Inferior parietal cortex (tissue), 1 donor: Measurements from ENCODE around the gene ZFPM1.
"Not testable (repeated sequence)": the region's sequence is repeated elsewhere in the genome, so short reads cannot be mapped to it uniquely, and the experiment has no call there.

Source experiments
- DNase-seq: peaks from one replicate; pipeline ENCODE4 v3.0.0-alpha.2; 2016; ENCODE audit errors: extremely low spot score

The ZFPM1 gene

DNA sequence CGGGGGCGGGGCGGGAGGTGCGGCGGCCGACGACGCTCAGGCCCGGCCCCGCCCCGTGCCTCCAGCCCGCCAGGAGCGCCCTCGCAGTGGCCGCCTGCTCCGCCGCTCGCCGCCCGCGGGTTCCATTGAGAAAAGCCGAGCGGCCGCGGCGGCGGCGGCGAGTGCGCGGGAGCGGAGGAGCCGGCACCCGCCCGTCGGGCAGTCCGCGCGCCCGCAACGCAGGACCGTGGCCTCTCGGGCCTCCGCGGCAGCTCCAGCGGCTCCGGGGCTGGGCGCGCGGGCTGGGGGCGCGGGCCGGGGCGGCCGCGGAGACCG lies at the start of gene ZFPM1:
ZFPM1 (plus strand) TSS at position 64 of the 315 bp plus-strand sequence. CDS start 359 bp downstream, outside the sequence.
- DNase-seq = no peak

DNA sequence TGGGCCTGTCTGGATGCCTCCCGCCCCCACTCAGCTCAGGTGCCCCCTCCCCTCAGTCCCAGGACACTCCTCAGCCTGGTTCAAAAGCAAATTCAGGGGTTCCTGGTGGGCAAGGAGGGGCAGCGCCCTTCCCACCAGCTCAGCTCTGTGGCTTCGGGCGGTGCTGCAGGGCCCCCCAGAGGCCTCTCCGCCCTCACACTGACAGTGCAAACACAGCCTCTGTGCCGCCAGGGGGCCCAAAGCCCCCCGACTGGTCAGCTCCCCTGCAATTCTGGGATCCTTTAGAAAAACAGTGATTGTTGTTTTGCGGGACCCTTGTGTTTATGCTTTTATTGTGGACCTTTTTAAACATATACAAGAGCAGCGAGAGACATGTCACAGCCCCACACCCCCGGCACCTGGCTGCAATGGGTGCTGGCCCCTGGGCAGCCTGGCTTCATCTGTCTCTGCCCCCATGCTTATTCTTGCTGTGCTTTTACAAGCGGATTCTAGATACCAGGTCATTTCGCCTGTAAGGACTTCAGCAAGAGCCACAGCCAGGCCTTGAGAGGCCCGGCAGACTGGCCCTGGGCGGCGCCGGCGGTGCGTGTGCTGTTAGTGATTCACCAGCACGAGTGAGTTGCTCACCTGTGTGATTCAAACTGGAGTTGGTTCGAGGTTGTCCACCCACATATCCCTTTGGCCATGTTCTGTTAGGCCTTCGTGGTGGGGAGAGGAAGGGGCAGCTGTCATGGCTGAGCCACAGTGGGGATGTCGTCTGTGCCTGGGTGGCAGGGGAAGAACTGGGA lies 49.1 kb upstream of the ZFPM1 start:
- DNase-seq = no peak

DNA sequence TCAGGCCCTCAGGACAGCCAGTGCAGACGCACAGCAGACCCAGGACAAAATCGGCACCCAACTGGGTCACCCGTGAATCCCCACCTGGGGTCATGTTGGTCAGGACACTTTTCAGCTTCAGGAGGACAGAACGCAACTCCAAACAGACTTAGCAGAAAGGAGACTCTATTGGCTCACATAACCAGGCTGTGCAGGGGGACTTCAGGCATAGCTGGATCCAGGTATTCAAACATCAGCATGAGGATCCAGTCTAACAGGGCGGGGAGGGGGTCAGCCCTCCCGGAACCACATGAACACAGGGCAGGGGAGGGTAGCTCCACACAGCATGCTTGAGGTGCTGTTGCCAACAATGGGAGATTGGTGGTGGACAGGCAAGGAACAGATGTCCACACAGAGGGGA lies 48.3 kb upstream of the ZFPM1 start:
- no peak for DNase-seq

DNA sequence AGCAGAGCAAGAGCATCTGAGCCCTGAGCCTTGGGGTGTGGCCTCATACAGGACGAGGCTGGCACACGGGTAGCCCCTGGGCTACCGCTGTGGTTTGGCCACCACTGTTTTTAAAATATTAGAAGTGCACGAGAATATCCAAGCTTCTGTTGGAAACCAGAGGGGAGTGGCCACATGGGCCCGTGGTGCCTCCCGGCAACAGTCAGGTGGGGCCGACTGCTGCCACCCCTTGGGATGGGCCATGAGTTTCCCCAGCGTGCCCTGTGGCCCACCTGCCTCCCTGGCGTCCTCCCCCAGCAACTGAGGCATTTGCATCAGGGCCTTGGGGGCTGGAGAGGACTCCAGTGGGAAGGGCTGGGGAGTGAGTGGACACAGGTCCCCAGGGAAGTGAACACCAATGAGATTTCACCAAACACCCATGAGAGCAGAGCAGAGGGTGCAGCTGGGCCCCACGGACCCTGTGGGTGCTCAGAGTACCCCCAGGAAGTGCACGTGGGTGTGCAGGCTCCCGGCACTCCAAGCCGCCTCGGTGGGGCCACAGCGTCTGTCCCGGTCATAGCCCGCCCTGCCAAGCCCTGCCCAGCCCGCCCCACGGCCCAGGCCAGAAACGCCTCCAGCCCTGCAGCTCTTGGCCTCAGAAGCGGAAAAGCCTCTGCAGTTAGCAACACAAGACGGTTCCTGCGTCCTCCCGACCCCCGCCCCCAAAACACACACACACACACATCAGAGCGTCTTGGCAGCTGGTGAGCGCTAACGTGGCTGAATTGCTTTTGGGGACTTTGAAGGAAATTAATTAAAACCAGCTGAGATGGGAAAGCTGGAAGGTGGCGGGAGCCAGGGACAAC lies 47.6 kb upstream of the ZFPM1 start:
- DNase-seq = no peak

DNA sequence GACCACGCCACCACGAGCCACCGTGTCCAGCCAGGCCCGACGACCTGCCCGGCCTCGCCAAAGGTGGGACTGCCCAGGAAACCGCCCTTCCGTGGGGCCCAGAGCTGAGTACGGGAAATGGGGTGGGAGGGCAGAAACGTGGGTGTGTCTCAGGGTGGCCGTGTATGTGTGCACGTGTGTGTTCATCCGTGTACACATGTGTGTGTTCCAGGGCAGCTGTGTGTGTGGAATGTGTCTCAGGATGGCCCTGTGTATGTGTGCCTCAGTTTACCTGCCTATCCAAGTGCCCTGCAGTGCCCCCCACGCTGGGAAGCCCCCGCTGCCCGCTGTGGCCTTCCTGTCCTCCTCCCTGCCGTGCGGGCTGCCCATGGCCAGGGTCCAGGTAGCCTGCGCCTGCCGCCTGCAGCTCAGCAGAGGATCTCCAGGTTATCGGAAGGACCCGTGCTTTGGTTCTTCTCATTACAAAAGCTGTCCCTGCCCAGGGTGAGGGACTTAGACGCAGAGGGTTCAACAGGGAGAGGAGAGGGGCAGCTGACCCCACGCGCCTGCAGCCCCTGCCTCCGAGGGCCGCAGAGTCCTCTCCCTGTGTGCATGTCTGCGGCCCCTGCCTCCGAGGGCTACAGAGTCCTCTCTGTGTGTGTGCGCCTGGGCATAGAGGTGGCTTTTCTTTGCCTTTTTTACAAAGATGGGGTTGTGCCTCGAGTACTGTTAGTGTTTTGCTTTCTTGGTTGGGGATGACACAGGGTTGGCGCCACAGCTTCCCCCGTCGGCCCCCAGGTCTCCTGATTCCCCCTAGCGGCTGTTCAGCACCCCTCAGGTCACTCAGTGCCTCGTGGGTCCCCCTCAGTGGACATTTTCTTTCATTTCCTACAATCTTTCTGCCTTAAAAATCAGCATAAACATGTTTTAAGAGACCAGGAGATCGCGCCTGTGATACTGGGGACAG lies 46.7 kb upstream of the ZFPM1 start:
- no peak for DNase-seq

DNA sequence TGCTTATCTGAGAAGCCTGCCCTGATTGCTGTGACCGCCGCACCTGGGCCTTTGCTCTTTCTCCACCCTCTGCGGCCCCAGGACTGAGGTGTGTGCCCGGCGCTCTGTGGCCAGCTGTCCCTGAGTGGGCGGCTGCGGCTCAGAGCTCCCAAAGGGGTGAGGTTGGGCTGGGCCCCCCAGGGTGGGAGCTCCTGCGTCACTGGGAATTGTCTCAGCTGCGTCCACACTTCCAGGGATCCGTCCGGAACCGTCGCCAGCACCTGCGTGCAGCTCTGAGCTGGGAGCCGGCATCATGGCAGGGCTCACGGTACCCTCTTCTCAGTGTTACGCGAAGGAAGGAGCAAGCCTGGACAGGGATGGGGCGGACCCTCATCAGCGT lies 46.0 kb upstream of the ZFPM1 start:
- DNase-seq = no peak

DNA sequence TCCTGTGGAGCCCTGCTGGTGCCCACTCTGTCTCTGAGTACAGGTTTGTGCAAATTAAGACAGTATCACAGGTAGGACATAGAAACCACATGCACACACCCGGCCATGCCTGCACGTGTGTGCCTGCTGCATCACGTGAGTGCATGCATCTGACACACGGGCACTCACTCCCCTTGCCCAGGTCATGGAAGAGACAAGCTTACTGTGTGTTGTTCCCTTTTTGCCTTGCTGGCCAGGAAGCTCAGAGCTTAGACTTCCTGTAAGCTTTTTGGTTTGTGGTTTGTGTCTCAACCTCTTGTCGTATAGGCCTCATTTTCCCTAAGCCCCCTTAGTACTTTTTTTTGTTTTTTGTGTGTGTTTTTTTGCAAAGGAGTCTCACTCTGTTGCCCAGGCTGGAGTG lies 45.3 kb upstream of the ZFPM1 start:
- DNase-seq = no peak

DNA sequence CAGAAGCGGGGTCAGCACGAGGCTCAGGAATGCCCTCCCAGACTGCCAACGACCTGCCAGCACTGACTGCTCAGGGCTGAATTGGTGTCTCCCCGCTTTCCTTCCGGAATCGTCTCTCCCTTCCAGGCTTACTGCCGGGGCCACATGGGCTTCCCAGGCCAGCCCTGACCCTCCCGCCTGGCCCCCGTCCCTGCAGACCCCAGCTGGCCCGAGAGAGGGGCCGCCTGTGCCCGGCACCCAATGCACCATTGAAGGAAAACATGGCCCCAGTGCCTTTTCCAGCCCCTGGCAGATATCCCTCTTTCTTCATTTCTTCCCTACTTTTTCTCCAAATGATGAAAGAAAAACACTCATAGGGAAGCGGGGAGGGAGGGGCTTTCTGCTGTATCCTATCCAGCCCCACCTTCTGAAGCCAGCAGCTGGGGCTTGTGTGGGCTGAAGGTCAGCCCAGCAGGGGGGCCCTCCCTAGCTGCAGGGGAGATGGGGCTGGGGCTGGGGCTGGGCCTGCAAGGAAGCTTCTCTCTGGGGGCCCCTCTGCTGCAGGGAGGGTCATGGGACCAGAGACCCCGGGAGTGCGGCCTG lies 44.4 kb upstream of the ZFPM1 start:
- DNase-seq = no peak

DNA sequence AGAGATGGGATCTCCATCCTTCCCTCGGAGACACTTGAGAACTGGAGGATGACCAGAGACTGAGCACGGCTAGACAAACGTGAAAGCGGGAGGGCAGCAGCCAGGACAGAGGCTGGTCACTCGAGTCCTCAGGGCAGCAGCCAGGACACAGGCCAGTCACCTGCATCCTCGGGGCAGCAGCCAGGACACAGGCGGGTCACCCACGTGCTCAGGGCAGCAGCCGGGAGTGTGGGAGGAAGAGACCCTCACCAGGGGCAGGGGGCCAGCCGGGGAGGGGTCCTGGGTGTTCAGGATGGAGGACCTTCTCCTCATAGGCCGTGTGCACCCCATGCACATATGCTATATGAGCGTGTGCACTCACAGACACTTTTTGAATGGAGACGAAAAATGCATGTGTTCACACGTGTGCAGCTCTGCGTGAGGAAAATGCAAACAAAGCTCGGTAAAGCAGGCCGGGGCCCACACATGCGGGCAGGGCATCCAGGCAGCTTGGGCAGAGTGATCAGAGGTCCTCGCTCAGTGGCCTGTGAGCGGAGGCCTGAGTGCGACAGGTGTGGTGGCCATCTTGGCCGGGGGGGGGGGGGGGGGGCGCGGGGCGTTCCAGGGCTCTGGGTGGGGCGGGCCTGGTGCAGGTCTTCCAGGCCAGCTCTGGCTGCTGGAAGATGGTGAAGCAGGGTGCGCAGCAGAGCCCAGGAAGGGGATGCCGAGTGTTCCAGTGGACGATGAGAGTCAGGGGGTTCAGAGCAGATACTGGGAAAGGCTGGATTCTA lies 43.6 kb upstream of the ZFPM1 start:
- DNase-seq = no peak

DNA sequence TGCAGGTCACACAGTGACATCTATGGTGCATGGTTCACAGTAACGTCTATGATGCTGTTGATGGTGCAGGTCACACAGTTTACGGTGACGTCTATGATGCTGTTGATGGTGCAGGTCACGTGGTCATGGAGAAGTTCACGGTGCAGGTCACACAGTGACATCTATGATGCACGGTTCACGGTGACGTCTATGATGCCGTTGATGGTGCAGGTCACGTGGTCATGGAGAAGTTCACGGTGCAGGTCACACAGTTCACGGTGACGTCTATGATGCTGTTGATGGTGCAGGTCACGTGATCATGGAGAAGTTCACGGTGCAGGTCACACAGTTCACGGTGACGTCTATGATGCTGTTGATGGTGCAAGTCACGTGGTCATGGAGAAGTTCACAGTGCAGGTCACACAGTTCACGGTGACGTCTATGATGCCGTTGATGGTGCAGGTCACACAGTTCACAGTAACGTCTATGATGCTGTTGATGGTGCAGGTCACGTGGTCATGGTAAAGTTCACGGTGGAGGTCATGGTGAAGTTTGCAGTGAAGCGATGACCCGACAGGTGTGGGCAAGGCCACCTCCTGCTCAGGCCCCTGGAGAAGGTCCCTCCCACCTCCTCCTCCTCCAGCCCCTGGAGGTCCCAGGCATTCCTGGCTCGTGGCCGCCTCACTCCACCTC lies 42.6 kb upstream of the ZFPM1 start:
- not testable (repeated sequence) for DNase-seq

DNA sequence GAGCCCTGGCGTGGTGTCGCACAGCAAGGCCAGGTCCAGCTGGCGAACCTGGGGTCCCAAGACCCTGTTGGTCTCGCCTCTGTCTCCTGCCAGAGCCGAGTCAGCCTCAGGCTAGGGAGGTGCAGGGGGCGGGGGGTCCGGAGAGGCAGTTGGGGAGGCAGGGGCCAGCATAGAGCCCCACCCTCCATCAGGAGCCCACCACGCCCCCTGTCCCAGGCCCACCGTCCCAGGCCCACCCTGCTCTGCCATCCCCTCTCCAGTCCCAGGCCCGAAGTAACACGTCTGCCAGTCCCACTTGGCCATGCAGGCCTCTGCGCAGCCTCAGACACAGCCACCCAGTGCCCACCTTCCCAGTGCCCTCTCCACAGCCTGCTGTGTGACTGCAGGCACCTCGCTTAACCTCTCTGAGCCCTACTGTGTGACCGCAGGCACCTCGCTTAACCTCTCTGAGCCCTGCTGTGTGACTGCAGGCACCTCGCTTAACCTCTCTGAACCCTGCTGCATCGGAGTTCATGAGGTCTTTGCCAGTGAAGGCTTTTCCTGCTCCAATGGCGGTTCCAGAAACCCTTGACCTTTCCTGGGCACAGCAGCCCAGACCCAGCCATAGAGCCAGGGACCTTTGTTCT lies 41.0 kb upstream of the ZFPM1 start:
- DNase-seq = no peak

DNA sequence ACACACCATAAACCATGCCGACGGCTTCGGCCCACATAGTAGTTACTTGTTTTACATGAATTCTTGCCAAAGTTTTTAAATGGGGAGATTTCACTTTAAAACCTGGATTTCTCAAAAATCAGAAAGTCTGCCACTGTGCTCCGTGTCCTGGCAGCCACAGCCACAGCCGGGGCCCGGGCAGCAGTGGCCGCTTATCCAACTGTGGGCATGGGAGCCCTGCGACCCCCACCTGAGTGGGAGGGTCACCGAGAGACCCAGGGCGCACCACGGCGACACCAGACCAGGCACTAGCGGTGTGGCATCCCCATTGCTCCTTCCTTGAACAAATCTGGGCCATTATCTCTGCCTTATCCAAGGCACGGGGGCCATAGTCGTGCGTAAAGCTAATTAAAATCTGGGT lies 40.3 kb upstream of the ZFPM1 start:
- DNase-seq = no peak

DNA sequence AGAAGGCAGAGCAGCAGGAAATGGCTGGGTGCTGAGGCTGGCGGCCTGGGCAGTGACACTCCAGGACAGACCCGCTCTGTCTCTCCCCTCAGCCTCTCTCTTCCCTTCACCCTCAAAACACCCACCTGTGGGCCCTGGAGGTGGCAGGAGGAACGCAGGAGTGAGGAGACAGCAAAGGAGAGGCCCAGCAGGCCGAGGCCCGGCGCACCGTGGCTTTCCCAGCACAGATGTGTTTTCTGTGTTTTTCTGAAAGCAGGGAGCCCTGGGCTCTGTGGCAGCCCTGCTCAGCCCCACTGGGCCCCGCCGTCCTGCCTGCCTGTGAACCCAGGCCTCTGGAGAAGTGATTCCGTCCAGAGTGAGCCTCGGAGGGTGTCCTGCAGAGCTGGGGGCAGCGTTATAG lies 39.8 kb upstream of the ZFPM1 start:
- no peak for DNase-seq

DNA sequence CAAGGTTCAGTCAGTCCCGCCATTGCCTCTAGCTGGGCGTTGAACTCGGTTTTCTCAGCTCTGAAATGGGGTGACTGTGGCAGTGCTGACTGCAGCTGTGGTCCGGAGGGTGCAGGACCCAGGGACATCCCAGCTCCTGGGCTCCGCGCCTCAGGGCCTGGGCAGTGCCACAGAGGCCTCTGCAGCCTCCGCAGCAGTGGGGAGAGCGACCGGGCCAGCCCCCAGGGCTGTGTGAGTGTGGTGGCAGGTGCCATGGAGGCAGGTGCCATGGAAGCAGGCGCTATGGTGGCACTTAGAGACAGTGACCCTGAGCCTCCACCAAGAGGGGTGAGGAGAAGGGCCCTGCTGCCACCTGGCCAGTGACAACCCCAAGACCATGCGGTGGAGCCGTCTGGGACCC lies 39.4 kb upstream of the ZFPM1 start:
- DNase-seq = no peak

DNA sequence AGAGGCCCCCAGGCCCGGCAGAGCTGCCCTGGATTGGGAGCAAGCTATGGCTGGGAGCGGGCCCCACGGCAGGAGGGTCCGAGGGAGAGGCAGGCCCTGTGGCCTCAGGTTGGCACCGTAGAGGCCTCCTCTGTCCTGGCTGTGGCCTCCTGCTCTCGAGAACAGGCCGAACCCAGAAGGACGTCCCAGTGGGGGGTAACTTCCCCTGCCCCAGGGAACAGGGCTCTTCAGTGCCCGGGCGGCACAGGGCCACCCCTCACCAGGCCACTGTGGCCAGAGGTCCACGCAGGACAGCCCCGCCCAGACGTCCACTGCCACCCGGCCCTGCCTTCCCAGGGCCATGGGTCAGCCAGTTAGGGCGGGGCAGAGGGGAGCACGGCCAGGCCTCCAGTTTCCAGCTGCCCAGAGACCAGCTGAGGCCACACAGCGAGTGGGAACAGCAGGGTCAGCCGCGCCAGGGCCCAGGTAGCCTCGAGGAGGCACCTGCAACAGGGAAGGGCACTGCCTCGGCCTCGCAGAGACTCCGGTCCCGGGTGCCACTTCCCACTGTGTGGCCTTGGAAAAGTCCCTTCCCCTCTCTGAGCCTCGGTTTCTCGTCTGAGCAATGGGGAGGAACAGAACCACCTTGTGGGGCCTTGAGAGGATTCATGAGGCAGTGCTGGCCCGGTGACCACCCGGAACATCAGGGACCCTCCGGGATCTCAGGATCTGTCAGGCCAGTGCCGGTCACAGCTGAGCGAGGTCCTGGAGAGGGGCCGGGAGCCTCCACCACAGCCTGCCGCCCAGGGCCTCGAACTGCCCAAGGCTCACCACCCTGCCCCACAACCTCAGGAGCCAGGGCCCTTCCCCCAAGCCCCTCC lies 38.3 kb upstream of the ZFPM1 start:
- no peak for DNase-seq

DNA sequence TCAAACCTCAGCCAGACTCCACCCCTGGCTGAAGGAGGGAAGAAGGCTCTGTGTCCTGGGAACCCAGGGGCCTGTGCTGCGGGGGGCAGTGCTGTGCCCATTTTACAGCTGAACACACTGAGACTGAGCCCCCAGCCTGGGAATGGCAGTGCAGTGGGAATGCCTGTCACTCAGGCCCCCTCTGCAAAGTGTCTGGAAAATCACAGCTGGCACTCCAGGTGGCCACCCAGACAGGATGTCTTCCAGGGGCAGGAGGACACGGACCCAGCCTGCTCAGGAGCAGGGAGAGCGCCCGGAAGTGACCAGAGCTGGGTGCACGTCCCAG lies 37.7 kb upstream of the ZFPM1 start:
- no peak for DNase-seq

DNA sequence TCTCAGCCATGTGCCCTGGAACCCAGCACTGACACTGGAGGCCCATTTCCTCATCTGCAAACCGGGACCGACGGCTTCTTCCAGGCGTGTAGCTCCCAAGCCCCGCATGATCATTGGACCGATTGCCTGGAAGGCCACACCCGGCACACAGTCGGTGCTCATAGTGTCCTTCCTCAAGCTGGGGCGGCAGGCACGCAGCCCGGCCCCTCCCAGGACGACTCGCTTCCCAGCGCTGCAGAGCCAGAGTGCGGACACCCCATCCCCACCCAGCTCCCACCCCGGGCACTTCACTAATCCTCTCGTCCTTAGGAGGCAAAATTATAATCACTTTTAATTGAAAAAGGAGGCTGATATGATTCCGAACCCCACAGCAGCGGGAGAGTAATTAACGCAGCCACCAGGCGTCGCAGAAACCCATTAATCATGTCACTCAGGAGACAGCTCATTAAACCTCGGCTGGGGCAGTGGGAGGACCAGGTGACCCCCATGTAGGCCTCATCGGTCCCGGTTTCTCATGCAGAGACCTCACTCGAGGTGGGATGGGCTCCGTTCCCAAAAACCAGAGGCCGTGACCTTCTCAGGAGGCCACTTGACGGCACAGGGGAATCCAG lies 37.3 kb upstream of the ZFPM1 start:
- no peak for DNase-seq

DNA sequence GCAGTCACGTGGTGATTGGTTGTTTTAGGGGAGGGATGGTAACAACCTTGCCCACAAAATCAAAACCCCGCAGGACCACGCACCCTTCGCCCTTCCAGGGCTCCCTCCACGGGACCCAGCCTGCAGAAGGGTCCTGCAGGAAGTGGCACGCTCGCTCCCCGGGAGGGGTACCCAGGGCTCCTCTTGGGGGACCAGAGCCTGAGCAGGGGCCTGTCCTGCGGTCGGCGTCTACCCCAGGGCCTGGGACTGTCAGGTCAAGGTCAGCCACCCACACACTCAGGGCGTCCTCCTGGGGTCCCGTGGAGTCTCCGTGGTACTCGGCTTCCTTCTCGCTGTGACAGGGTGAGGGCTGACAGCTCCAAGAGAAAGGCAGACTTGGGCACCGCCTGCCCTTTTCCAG lies 36.4 kb upstream of the ZFPM1 start:
- DNase-seq = no peak
